Measurements from ENCODE around the gene TPSD1. TPM values are rescaled to one million over a fixed set of nuclear protein-coding genes. Genes with fewer than 3 reads are reported as not detected.

TPSD1 gene
- polyA plus RNA-seq, 1 experiment: not detected

- Histone ChIP-seq H3K27ac (ENCODE audit: low read depth, low read length) (no peak overlapping the region), H3K9me3 (ENCODE audit: control insufficient read depth, insufficient read depth, low read length) (peaks cover 28% of the 10 kb centered on the region; the same call in 1 of the 2 replicates), H3K27me3 (ENCODE audit: control insufficient read depth, insufficient read depth, low read length) (no peaks in the 10 kb centered on the region), H3K4me3 (ENCODE audit: low read depth, low read length) (no peak overlapping the region)
- ChIA-PET POLR2A (no interaction called here), CTCF (no interaction called here)
- no peak for DNase-seq (ENCODE audit: low read depth, low spot score)
- no peak for TF ChIP-seq CTCF (IDR thresholded peaks at IDR 0.05; ENCODE audit: low read depth, low read length)
Observed at GRCh38 chr16:1214719-1215118, 41.1 kb upstream of the TPSD1 start.

- peaks cover 20% of the 10 kb centered on the region; the same call in 1 of the 2 replicates for H3K9me3 ChIP-seq (ENCODE audit: control insufficient read depth, insufficient read depth, low read length)
- no peaks in the 10 kb centered on the region for H3K27me3 ChIP-seq (ENCODE audit: control insufficient read depth, insufficient read depth, low read length)
- no peak overlapping the region for H3K27ac ChIP-seq (ENCODE audit: low read depth, low read length)
- POLR2A ChIA-PET: no interaction called here
- TF ChIP-seq CTCF (IDR thresholded peaks at IDR 0.05; ENCODE audit: low read depth, low read length): no peak
- DNase-seq (ENCODE audit: low read depth, low spot score): no peak
- CTCF ChIA-PET: no interaction called here
- no peak overlapping the region for H3K4me3 ChIP-seq (ENCODE audit: low read depth, low read length)
Observed at GRCh38 chr16:1215574-1216295, 40.1 kb upstream of the TPSD1 start.

- TF ChIP-seq CTCF (IDR thresholded peaks at IDR 0.05; ENCODE audit: low read depth, low read length): no peak
- Histone ChIP-seq H3K27ac (ENCODE audit: low read depth, low read length) (no peak overlapping the region), H3K27me3 (ENCODE audit: control insufficient read depth, insufficient read depth, low read length) (no peaks in the 10 kb centered on the region), H3K9me3 (ENCODE audit: control insufficient read depth, insufficient read depth, low read length) (peaks cover 15% of the 10 kb centered on the region; the same call in 1 of the 2 replicates), H3K4me3 (ENCODE audit: low read depth, low read length) (no peak overlapping the region)
- CTCF ChIA-PET: no interaction called here
- POLR2A ChIA-PET: no interaction called here
- DNase-seq (ENCODE audit: low read depth, low spot score): no peak
Observed at GRCh38 chr16:1216296-1216619, 39.6 kb upstream of the TPSD1 start.

GRCh38 chr16:1216681-1217400 is 39.0 kb upstream of the TPSD1 start:
- no peak for DNase-seq (ENCODE audit: low read depth, low spot score)
- no peaks in the 10 kb centered on the region for H3K27me3 ChIP-seq (ENCODE audit: control insufficient read depth, insufficient read depth, low read length)
- H3K27ac ChIP-seq (ENCODE audit: low read depth, low read length): no peak overlapping the region
- POLR2A ChIA-PET: no interaction called here
- H3K4me3 ChIP-seq (ENCODE audit: low read depth, low read length): no peak overlapping the region
- no peak for TF ChIP-seq CTCF (IDR thresholded peaks at IDR 0.05; ENCODE audit: low read depth, low read length)
- CTCF ChIA-PET: no interaction called here
- peaks cover 9% of the 10 kb centered on the region; the same call in 1 of the 2 replicates for H3K9me3 ChIP-seq (ENCODE audit: control insufficient read depth, insufficient read depth, low read length)

GRCh38 chr16:1217526-1217925 is 38.3 kb upstream of the TPSD1 start:
- TF ChIP-seq CTCF (IDR thresholded peaks at IDR 0.05; ENCODE audit: low read depth, low read length): no peak
- H3K27ac ChIP-seq (ENCODE audit: low read depth, low read length): no peak overlapping the region
- ChIA-PET CTCF (no interaction called here), POLR2A (no interaction called here)
- no peak for DNase-seq (ENCODE audit: low read depth, low spot score)
- H3K9me3 ChIP-seq (ENCODE audit: control insufficient read depth, insufficient read depth, low read length): peaks cover 8% of the 10 kb centered on the region; the same call in 1 of the 2 replicates
- no peaks in the 10 kb centered on the region for H3K27me3 ChIP-seq (ENCODE audit: control insufficient read depth, insufficient read depth, low read length)
- no peak overlapping the region for H3K4me3 ChIP-seq (ENCODE audit: low read depth, low read length)
